HepG2 (cell line): ENCODE results near the gene HHEX. TPM values are rescaled to one million over a fixed set of nuclear protein-coding genes. Genes with fewer than 3 reads are reported as not detected.

Experiments used
- ATAC-seq: fragments of 200-7000 bp; cut with Tn5 transposase; 3 replicates; pipeline ENCODE4 v1.9.1; 2020; ENCODE audit warnings: mild to moderate bottlenecking, moderate library complexity
- BruUV-seq: library from RNA; stranded (reverse); fragments of 400-500 nt; replicated peaks from 2 replicates; lab custom pipeline; 2021; lab: Mats Ljungman, UMichigan
- CTCF ChIA-PET: fragments of 300-600 bp; formaldehyde crosslinking; extraction: SDS; loops from one replicate; lab custom pipeline; 2021; ENCODE audit warnings: low total read pairs, inconsistent platforms, low intra/inter-chr PET ratio; lab: Yijun Ruan, JAX
- POLR2A ChIA-PET: fragments of 350-600 bp; sonication (Branson Sonifier 250); formaldehyde crosslinking; loops from one replicate; lab custom pipeline; 2020; ENCODE audit warnings: antibody characterized with exemption, inconsistent platforms; lab: Yijun Ruan, JAX
- DNase-seq: peaks from one replicate; pipeline ENCODE4 v3.0.0-alpha.2; 2015; ENCODE audit warnings: low spot score
- FAIRE-seq: peaks from 3 replicates; lab custom pipeline; 2011; peaks lifted over from hg19 to GRCh38; lab: Jason Lieb, UNC
- H2AFZ ChIP-seq: one replicate; pipeline ENCODE4 v1.6.1; 2011; ENCODE audit warnings: low read length, inconsistent platforms
- H3K27ac ChIP-seq: fragments of 300-600 bp; 3 replicates; pipeline ENCODE4 v1.8.0; 2011; ENCODE audit warnings: mixed run types, mild to moderate bottlenecking, mixed read lengths, low read length, inconsistent platforms; ENCODE audit not compliant: insufficient read depth; ENCODE audit errors: extremely low read length
- H3K27me3 ChIP-seq, 2 experiments: fragments of 200-600 bp in 1 of 2; 2 replicates in 1 of 2; 3 replicates in 1 of 2; pipeline versions ENCODE4 v1.6.0 to v1.8.0; 2011; ENCODE audit warnings: low read length in 2 of 2, mild to moderate bottlenecking in 2 of 2, moderate library complexity in 2 of 2, inconsistent platforms in 1 of 2; ENCODE audit not compliant: insufficient read depth in 2 of 2, control insufficient read depth in 1 of 2
- H3K36me3 ChIP-seq, 2 experiments: fragments of 200-600 bp in 1 of 2; replicated peaks in 1 of 2; 2 replicates in 1 of 2; 3 replicates in 1 of 2; pipeline versions ENCODE4 v1.5.1 to v1.8.0; 2011; ENCODE audit warnings: low read length in 2 of 2, inconsistent platforms in 1 of 2; ENCODE audit not compliant: insufficient read depth in 2 of 2, control insufficient read depth in 1 of 2
- H3K4me1 ChIP-seq: 2 replicates; pipeline ENCODE4 v1.5.1; 2012; ENCODE audit warnings: low read length, inconsistent platforms; ENCODE audit not compliant: insufficient read depth
- H3K4me2 ChIP-seq: 2 replicates; pipeline ENCODE4 v1.6.0; 2011; ENCODE audit warnings: low read depth, low read length, inconsistent platforms
- H3K4me3 ChIP-seq, 3 experiments: fragments of 200-600 bp in 1 of 3; sonication (generic), shearing (Covaris generic) in 1 of 3; replicated peaks in 1 of 3; 2 replicates each; pipeline ENCODE4 v1.5.1; 2011 to 2016; ENCODE audit warnings: low read length in 3 of 3, inconsistent platforms in 2 of 3, low read depth in 2 of 3, mild to moderate bottlenecking in 2 of 3, control low read depth in 1 of 3, mixed read lengths in 1 of 3; ENCODE audit not compliant: insufficient read depth in 1 of 3
- H3K79me2 ChIP-seq: one replicate; pipeline ENCODE4 v1.6.1; 2011; ENCODE audit warnings: low read length, inconsistent platforms; ENCODE audit not compliant: insufficient read depth
- H3K9ac ChIP-seq: 2 replicates; pipeline ENCODE4 v1.6.0; 2011; ENCODE audit warnings: mild to moderate bottlenecking, low read depth, low read length, inconsistent platforms; ENCODE audit not compliant: insufficient read depth
- H3K9me3 ChIP-seq: 2 replicates; pipeline ENCODE4 v1.5.1; 2012; ENCODE audit warnings: mild to moderate bottlenecking, low read length
- H4K20me1 ChIP-seq: 2 replicates; pipeline ENCODE4 v1.6.0; 2011; ENCODE audit warnings: inconsistent platforms, mild to moderate bottlenecking, low read length, moderate library complexity; ENCODE audit not compliant: insufficient read depth
- DPF2 ChIP-seq: sonication (generic); formaldehyde crosslinking; IDR thresholded peaks from 2 replicates; pipeline ENCODE4 v1.4.0; 2020; ENCODE audit warnings: mild to moderate bottlenecking, low read depth, missing genetic modification reagents, borderline replicate concordance
- ERF ChIP-seq: IDR thresholded peaks from 2 replicates; pipeline ENCODE4 v1.6.1; 2018; ENCODE audit warnings: missing biosample characterization, missing genetic modification reagents
- GTF2F1 ChIP-seq: fragments of 150-350 bp; IDR thresholded peaks from 2 replicates; pipeline ENCODE4 v1.6.1; 2014; ENCODE audit warnings: low read length
- HMGA1 ChIP-seq: sonication (generic); formaldehyde crosslinking; conservative IDR thresholded peaks from 2 replicates; pipeline ENCODE4 v1.4.0; 2020; ENCODE audit warnings: missing genetic modification reagents
- JDP2 ChIP-seq: sonication (generic); formaldehyde crosslinking; IDR thresholded peaks from 2 replicates; pipeline ENCODE4 v1.8.1; 2022; ENCODE audit warnings: missing genetic modification reagents, borderline replicate concordance
- JUND ChIP-seq: sonication (generic); formaldehyde crosslinking; IDR thresholded peaks from 2 replicates; pipeline ENCODE4 v1.8.0; 2022; ENCODE audit warnings: mild to moderate bottlenecking, missing genetic modification reagents
- NONO ChIP-seq, 2 experiments: fragments of 450-650 bp in 1 of 2; sonication (generic) in 1 of 2; formaldehyde crosslinking in 1 of 2; IDR thresholded peaks in 1 of 2; conservative IDR thresholded peaks in 1 of 2; 2 replicates each; pipeline versions ENCODE4 v1.6.1 to v1.8.0; 2017 to 2022; ENCODE audit warnings: mild to moderate bottlenecking in 1 of 2, missing genetic modification reagents in 1 of 2, moderate library complexity in 1 of 2
- RFX3 ChIP-seq: IDR thresholded peaks from 2 replicates; pipeline ENCODE4 v1.6.1; 2016; ENCODE audit warnings: missing biosample characterization, missing genetic modification reagents
- RFX5 ChIP-seq: IDR thresholded peaks from 2 replicates; pipeline ENCODE4 v1.6.1; 2011; ENCODE audit warnings: low read depth, low read length, improper control_type of control experiment
- SIX1 ChIP-seq: sonication (generic); formaldehyde crosslinking; IDR thresholded peaks from 2 replicates; pipeline ENCODE4 v1.4.0; 2020; ENCODE audit warnings: missing genetic modification reagents, borderline replicate concordance
- SNAI1 ChIP-seq: sonication (generic); formaldehyde crosslinking; IDR thresholded peaks from 2 replicates; pipeline ENCODE4 v1.5.0; 2020; ENCODE audit warnings: mild to moderate bottlenecking, missing genetic modification reagents, borderline replicate concordance
- TAF15 ChIP-seq: fragments of 200-400 bp; formaldehyde crosslinking; IDR thresholded peaks from one replicate; pipeline ENCODE4 v1.6.1; 2018; ENCODE audit warnings: mild to moderate bottlenecking, low read depth, low read length; ENCODE audit not compliant: poor library complexity, severe bottlenecking
- TSC22D2 ChIP-seq: sonication (generic); formaldehyde crosslinking; IDR thresholded peaks from 2 replicates; pipeline ENCODE4 v1.5.1; 2020; ENCODE audit warnings: missing genetic modification reagents, mild to moderate bottlenecking, borderline replicate concordance
- ZBTB1 ChIP-seq: sonication (generic); formaldehyde crosslinking; IDR thresholded peaks from 2 replicates; pipeline ENCODE4 v1.4.0; 2020; ENCODE audit warnings: missing genetic modification reagents, borderline replicate concordance
- ZMYM4 ChIP-seq: sonication (generic); formaldehyde crosslinking; IDR thresholded peaks from 2 replicates; pipeline ENCODE4 v1.8.1; 2023; ENCODE audit warnings: mild to moderate bottlenecking, missing genetic modification reagents
- ZNF143 ChIP-seq: sonication (generic); formaldehyde crosslinking; IDR thresholded peaks from 2 replicates; pipeline ENCODE4 v1.4.0; 2020; ENCODE audit warnings: missing genetic modification reagents
- ZNF253 ChIP-seq: sonication (generic); formaldehyde crosslinking; IDR thresholded peaks from 2 replicates; pipeline ENCODE4 v1.8.0; 2022; ENCODE audit warnings: mild to moderate bottlenecking, missing genetic modification reagents, borderline replicate concordance
- ZNF333 ChIP-seq: sonication (generic); formaldehyde crosslinking; IDR thresholded peaks from 2 replicates; pipeline ENCODE4 v1.4.0; 2020; ENCODE audit warnings: mild to moderate bottlenecking, missing genetic modification reagents, borderline replicate concordance
- ZNF367 ChIP-seq: sonication (generic); formaldehyde crosslinking; IDR thresholded peaks from 2 replicates; pipeline ENCODE4 v1.4.0; 2020; ENCODE audit warnings: missing genetic modification reagents, borderline replicate concordance
- ZNF550 ChIP-seq: sonication (generic); formaldehyde crosslinking; IDR thresholded peaks from 2 replicates; pipeline ENCODE4 v1.4.0; 2020; ENCODE audit warnings: mild to moderate bottlenecking, missing genetic modification reagents, borderline replicate concordance
- WGBS: methylation state at CpG from one replicate; pipeline ENCODE4 v1.1.6; 2017; ENCODE audit warnings: low lambda C conversion rate; 5-methylcytosine and 5-hydroxymethylcytosine counted together
- in situ Hi-C: cut with HindIII; loops from 2 replicates; pipeline ENCODE4 v1.10.0; 2017; ENCODE audit warnings: low pct_unique_long_range_greater_than_20kb; ENCODE audit not compliant: extremely low pct_ligation_motif_present
- intact Hi-C: fragments of 100-400 bp; cut with micrococcal nuclease; formaldehyde crosslinking; loops from one replicate; pipeline ENCODE4 v1.10.0; 2022; ENCODE audit not compliant: unreplicated experiment
- polyA plus RNA-seq, 8 experiments: library from polyadenylated mRNA; depleted of rRNA in 3 of 8; stranded (reverse) in 7 of 8; unstranded in 1 of 8; fragments of >200 nt; fragmentation: Illumina TruSeq in 4 of 8; extraction: Trizol in 4 of 8; gene quantifications; 2 replicates each; pipeline versions ENCODE4 v1.2.1 to v1.2.3, GENCODE V29; 2011 to 2016; ENCODE audit warnings: low read depth in 4 of 8, missing spikeins in 1 of 8, mixed read lengths in 1 of 8; ENCODE audit not compliant: insufficient read depth in 1 of 8
- total RNA-seq, 5 experiments: library from RNA; depleted of rRNA; stranded (reverse); fragments of >200 nt; fragmentation: Illumina TruSeq; extraction: Trizol; gene quantifications; 2 replicates each; pipeline ENCODE4 v1.2.3, GENCODE V29; 2016; ENCODE audit warnings: low read depth in 1 of 5

Gene HHEX
- total and polyA plus RNA-seq, 2 of the 13 experiments (the other 11 are each of a cell fraction or from before 2014, with no cell fraction given) = 44.5 to 48.7 TPM

GRCh38 chr10:92667078-92667477 lies 22.7 kb upstream of the HHEX start:
- no peaks in the 10 kb centered on the region for H3K27me3 ChIP-seq
- no peaks in the 10 kb centered on the region for H3K79me2 ChIP-seq
- H3K4me1 ChIP-seq = 0 out of 2 replicates have a peak, but pooled peaks cover 5% of the 10 kb centered on the region
- no peak overlapping the region for H3K9ac ChIP-seq
- FAIRE-seq (no peak), DNase-seq (no peak), ATAC-seq (no peak)
- H3K4me2 ChIP-seq = no peak overlapping the region
- peaks cover 15% of the 10 kb centered on the region for H3K9me3 ChIP-seq
- intact Hi-C loops = no loop called here
- ChIA-PET POLR2A (no interaction called here), CTCF (no interaction called here)
- in situ Hi-C loops = no loop called here
- no peak overlapping the region for H3K4me3 ChIP-seq
- H4K20me1 ChIP-seq = no peaks in the 10 kb centered on the region
- no TSS peak for BruUV-seq
- no peak overlapping the region for H2AFZ ChIP-seq
- WGBS = 81% methylated on average over 6 of the region's 6 CpGs
- no peaks in the 10 kb centered on the region for H3K36me3 ChIP-seq
- TF ChIP-seq JDP2 (CRISPR knock-in tag) = no peak
- peak; percentile 59; the same call in 1 of the 2 replicates for TF ChIP-seq RFX5
- TF ChIP-seq SNAI1 = no peak
- H3K27ac ChIP-seq = no peak overlapping the region

GRCh38 chr10:92677708-92678107 lies 12.0 kb upstream of the HHEX start:
- no peak for FAIRE-seq
- H3K4me3 ChIP-seq = no peak overlapping the region
- BruUV-seq = no TSS peak
- TF ChIP-seq RFX3 (CRISPR knock-in tag) (no peak), NONO (IDR thresholded peaks at IDR 0.05) (no peak), NONO (CRISPR knock-in tag; conservative IDR thresholded peaks at IDR 0.05) (no peak), ZNF253 (CRISPR knock-in tag) (no peak), HMGA1 (CRISPR knock-in tag) (no peak), ZBTB1 (CRISPR knock-in tag) (no peak), TAF15 (no peak), TSC22D2 (CRISPR knock-in tag) (no peak), ERF (CRISPR knock-in tag) (no peak), DPF2 (no peak), ZNF550 (CRISPR knock-in tag) (no peak), JUND (no peak), ZNF367 (CRISPR knock-in tag) (no peak), ZNF333 (CRISPR knock-in tag) (no peak), GTF2F1 (no peak), SIX1 (no peak), ZNF143 (no peak), ZMYM4 (CRISPR knock-in tag) (no peak)

More at GRCh38 chr10:92677708-92678107, 12.0 kb upstream of the HHEX start:
- no peaks in the 10 kb centered on the region for H3K36me3 ChIP-seq
- no peaks in the 10 kb centered on the region for H3K9me3 ChIP-seq
- no peak overlapping the region for H3K4me2 ChIP-seq
- ChIA-PET POLR2A (interaction anchor here (1.5 kb wide), 1 partner anchor 12 kb away, joined by 6 read pairs; the partner anchor contains the start of gene HHEX), CTCF (no interaction called here)
- H3K4me1 ChIP-seq = peaks cover 7% of the 10 kb centered on the region
- in situ Hi-C loops (no loop called here), intact Hi-C loops (no loop called here)
- H3K79me2 ChIP-seq = no peaks in the 10 kb centered on the region
- no peak overlapping the region for H2AFZ ChIP-seq
- H3K27ac ChIP-seq = no peak overlapping the region
- H4K20me1 ChIP-seq = no peaks in the 10 kb centered on the region
- no peak for ATAC-seq
- DNase-seq = no peak
- no peak overlapping the region for H3K9ac ChIP-seq
- H3K27me3 ChIP-seq = no peaks in the 10 kb centered on the region; a peak in 1 of 5 replicates
